IPS DF 6.9 (cell line): ENCODE measurements around the gene KHDRBS1.
"Not testable (repeated sequence)": the region's sequence is repeated elsewhere in the genome, so short reads cannot be mapped to it uniquely, and the experiment has no call there.

Experiments used
- DNase-seq: peaks from one replicate; pipeline ENCODE4 v3.0.0-alpha.2; 2013; ENCODE audit warnings: low read depth, low spot score
- H3K27ac ChIP-seq: one replicate; pipeline ENCODE4 v1.5.1; 2013; ENCODE audit warnings: low read length, control low read depth
- H3K27me3 ChIP-seq: 2 replicates; pipeline ENCODE4 v1.6.1; 2013; ENCODE audit warnings: mild to moderate bottlenecking, low read length; ENCODE audit not compliant: control insufficient read depth, insufficient read depth
- H3K36me3 ChIP-seq: 2 replicates; pipeline ENCODE4 v1.6.1; 2013; ENCODE audit warnings: low read length; ENCODE audit not compliant: control insufficient read depth, insufficient read depth
- H3K4me1 ChIP-seq: 2 replicates; pipeline ENCODE4 v1.6.1; 2013; ENCODE audit warnings: low read length; ENCODE audit not compliant: control insufficient read depth, insufficient read depth
- H3K4me3 ChIP-seq: 2 replicates; pipeline ENCODE4 v1.5.1; 2013; ENCODE audit warnings: mild to moderate bottlenecking, low read length
- H3K9me3 ChIP-seq: 2 replicates; pipeline ENCODE4 v1.6.1; 2013; ENCODE audit warnings: low read length, inconsistent platforms; ENCODE audit not compliant: control insufficient read depth, insufficient read depth
- WGBS: extraction: QIAGEN DNeasy Blood & Tissue Kit; methylation state at CpG from one replicate; pipeline ENCODE4 v1.1.7; 2013; ENCODE audit warnings: mixed read lengths, missing lambda C conversion rate; ENCODE audit not compliant: insufficient read length, insufficient coverage; 5-methylcytosine and 5-hydroxymethylcytosine counted together

Gene KHDRBS1

GRCh38 chr1:32012709-32013385 is 821 bp upstream of the KHDRBS1 start:
- Histone ChIP-seq H3K4me1 (no peaks in the 10 kb centered on the region), H3K4me3 (peak overlapping the region; percentile 92; the same call in 1 of the 2 replicates), H3K27me3 (no peaks in the 10 kb centered on the region), H3K27ac (no peak overlapping the region), H3K36me3 (no peaks in the 10 kb centered on the region), H3K9me3 (no peaks in the 10 kb centered on the region)
- DNase-seq: no peak
- no CpG with 5 or more reads among the region's 12 CpGs for WGBS

DNA sequence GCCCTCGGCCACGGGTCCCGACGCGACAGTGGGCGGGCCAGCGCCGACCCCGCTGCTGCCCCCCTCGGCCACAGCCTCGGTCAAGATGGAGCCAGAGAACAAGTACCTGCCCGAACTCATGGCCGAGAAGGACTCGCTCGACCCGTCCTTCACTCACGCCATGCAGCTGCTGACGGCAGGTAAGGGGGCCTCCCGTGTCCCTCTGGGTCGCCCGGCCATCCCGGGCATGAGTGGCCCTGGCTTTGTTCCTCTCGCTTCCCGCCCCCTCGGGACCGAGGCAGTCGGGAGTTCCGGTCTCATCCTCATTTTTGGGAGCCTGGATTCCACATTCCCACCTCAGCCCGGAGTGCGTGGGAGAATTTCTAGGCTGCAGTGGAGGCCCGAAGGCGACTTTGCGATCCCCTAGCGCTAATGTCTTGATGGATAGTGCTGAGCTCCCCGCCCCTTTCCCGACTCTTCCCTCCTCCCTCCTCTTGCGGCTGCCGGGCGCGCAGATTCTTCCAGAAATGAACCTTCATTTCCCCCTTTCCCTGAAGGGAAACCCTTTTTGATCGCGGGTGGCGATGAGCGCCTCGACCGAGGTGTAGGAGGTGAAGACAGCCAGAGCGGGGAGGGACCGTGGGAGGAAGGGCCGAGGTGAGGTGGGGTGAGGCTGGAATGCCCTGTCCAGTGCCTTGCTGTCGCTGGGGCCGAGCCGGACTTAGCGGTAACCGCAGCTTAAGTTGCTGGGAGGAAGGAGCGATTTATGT is 705 bp downstream of the KHDRBS1 start:
- Histone ChIP-seq H3K4me1 (no peaks in the 10 kb centered on the region), H3K27ac (no peak overlapping the region), H3K9me3 (no peaks in the 10 kb centered on the region), H3K27me3 (no peaks in the 10 kb centered on the region), H3K4me3 (peak overlapping the region; percentile 92), H3K36me3 (no peaks in the 10 kb centered on the region)
- no peak for DNase-seq
- no CpG with 5 or more reads among the region's 55 CpGs for WGBS

DNA sequence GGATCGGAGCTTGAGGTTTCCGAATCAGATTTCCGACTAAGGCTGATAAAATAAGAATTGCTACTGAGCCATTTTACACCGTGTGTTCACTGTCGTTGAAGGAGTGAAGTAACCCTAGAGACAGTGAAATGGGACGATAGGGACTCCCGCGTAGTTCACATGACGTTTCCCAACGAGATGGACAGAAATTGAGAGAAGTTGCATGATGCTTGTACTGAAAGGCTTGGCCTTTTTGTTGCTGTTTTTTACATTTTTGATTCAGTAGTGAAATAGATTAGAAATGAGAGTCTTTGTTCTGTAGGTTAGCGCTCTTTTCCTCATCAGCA is 1.2 kb downstream of the KHDRBS1 start:
- DNase-seq: no peak
- no CpG with 5 or more reads among the region's 11 CpGs for WGBS

GRCh38 chr1:32020339-32020738 is 6.7 kb downstream of the KHDRBS1 start:
- Histone ChIP-seq H3K4me3 (no peak overlapping the region), H3K27me3 (no peaks in the 10 kb centered on the region), H3K9me3 (no peaks in the 10 kb centered on the region), H3K27ac (no peak overlapping the region), H3K4me1 (no peaks in the 10 kb centered on the region), H3K36me3 (0 out of 2 replicates have a peak, but pooled peaks cover 2% of the 10 kb centered on the region)
- no CpG with 5 or more reads among the region's 6 CpGs for WGBS
- DNase-seq: no peak

More for the DNA sequence above, 1.2 kb downstream of the KHDRBS1 start:
- H3K9me3 ChIP-seq: no peaks in the 10 kb centered on the region
- H3K4me1 ChIP-seq: no peaks in the 10 kb centered on the region
- H3K36me3 ChIP-seq: no peaks in the 10 kb centered on the region
- peak overlapping the region; percentile 92 for H3K4me3 ChIP-seq
- no peaks in the 10 kb centered on the region for H3K27me3 ChIP-seq
- H3K27ac ChIP-seq: no peak overlapping the region

DNA sequence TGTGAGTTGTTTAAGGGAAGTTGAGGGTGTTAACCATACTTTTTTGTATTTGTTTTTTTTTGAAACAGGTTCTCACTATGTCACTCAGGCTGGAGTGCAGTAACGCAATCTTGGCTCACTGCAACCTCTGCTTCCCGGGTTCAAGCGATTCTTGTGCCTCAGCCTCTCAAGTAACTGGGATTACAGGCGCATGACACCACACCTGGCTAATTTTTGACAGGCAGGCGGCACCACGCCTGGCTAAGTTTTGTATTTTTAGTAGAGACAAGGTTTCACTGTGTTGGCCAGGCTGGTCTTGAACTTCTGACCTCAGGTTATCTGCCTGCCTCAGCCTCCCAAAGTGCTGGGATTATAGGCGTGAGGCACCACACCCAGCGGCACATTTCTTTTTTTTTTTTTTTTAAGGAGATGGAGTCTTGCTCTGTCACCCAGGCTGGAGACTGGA is 7.9 kb downstream of the KHDRBS1 start:
- H3K36me3 ChIP-seq, H3K4me3 ChIP-seq, H3K27me3 ChIP-seq, H3K27ac ChIP-seq, H3K9me3 ChIP-seq, DNase-seq, H3K4me1 ChIP-seq: not testable (repeated sequence)
- WGBS: no CpG with 5 or more reads among the region's 8 CpGs

DNA sequence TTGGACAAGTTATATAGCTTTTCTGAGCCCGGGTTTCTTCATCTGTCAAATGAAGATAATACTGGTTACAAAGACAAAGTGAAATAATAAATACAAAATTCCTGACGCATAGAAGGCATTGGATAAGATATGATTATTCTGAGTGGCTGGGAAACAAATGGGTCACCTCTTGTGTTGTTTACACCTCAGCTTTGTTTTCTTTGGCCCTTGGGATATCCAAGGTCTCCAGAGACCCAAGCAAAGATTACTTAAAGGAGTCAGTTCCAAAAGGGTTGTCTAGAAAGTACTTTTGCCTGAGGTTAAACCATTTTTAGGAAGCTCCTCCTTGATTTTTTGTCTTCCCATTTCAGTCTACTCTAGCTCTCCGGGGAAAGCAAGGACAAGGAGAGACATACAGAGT is 9.7 kb downstream of the KHDRBS1 start:
- Histone ChIP-seq H3K4me1 (no peaks in the 10 kb centered on the region), H3K36me3 (0 out of 2 replicates have a peak, but pooled peaks cover 2% of the 10 kb centered on the region), H3K27ac (no peak overlapping the region), H3K9me3 (no peaks in the 10 kb centered on the region), H3K27me3 (no peaks in the 10 kb centered on the region), H3K4me3 (no peak overlapping the region)
- no CpG with 5 or more reads among the region's 3 CpGs for WGBS
- DNase-seq: no peak

DNA sequence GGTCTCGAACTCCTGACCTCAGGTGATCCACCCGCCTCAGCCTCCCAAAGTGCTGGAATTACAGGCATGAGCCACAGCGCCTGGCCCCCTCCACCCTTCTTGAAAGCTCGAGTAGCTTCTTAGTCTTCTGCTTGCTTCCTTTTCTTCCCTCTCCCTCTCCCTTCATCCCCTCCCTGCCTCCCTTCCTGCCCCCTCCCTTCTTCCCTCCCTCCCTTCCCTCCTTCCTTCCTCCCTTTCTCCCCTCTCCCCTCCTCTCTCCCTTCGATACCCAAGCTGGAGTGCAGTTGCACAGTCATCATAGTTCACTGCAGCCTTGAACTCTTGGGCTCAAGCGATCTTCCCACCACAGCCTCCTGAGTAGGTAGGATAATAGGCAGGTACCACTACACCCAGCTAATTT is 11.8 kb downstream of the KHDRBS1 start:
- DNase-seq: no peak
- no peaks in the 10 kb centered on the region for H3K27me3 ChIP-seq
- H3K4me3 ChIP-seq: no peak overlapping the region
- H3K9me3 ChIP-seq: no peaks in the 10 kb centered on the region
- H3K27ac ChIP-seq: no peak overlapping the region
- no CpG with 5 or more reads among the region's 6 CpGs for WGBS
- 0 out of 2 replicates have a peak, but pooled peaks cover 2% of the 10 kb centered on the region for H3K36me3 ChIP-seq
- no peaks in the 10 kb centered on the region for H3K4me1 ChIP-seq

- H3K27ac ChIP-seq: no peak overlapping the region
- H3K4me1 ChIP-seq: no peaks in the 10 kb centered on the region
- H3K9me3 ChIP-seq: no peaks in the 10 kb centered on the region
- no peak for DNase-seq
- no CpG with 5 or more reads among the region's 3 CpGs for WGBS
- H3K36me3 ChIP-seq: peaks cover 12% of the 10 kb centered on the region; the same call in 1 of the 2 replicates
- no peaks in the 10 kb centered on the region for H3K27me3 ChIP-seq
- no peak overlapping the region for H3K4me3 ChIP-seq
Measured at GRCh38 chr1:32028746-32029145, 15.1 kb downstream of the KHDRBS1 start.

GRCh38 chr1:32031578-32032274 is 18.1 kb downstream of the KHDRBS1 start:
- Histone ChIP-seq H3K36me3 (peaks cover 14% of the 10 kb centered on the region; the same call in 1 of the 2 replicates), H3K4me3 (no peak overlapping the region), H3K4me1 (no peaks in the 10 kb centered on the region), H3K27ac (no peak overlapping the region), H3K9me3 (no peaks in the 10 kb centered on the region), H3K27me3 (no peaks in the 10 kb centered on the region)
- 100% methylated on average over 1 of the region's 8 CpGs for WGBS
- no peak for DNase-seq

- H3K4me1 ChIP-seq: no peaks in the 10 kb centered on the region
- no peaks in the 10 kb centered on the region for H3K27me3 ChIP-seq
- H3K27ac ChIP-seq: no peak overlapping the region
- H3K36me3 ChIP-seq: peaks cover 17% of the 10 kb centered on the region; the same call in 1 of the 2 replicates
- H3K9me3 ChIP-seq: no peaks in the 10 kb centered on the region
- WGBS: no CpG with 5 or more reads among the region's 2 CpGs
- DNase-seq: no peak
- H3K4me3 ChIP-seq: no peak overlapping the region
Measured at GRCh38 chr1:32032275-32032615, 18.6 kb downstream of the KHDRBS1 start.
